Naive thymus-derived CD8-positive, alpha-beta T cell (primary cell): ENCODE measurements around the gene ZCWPW2. TPM values are rescaled to one million over a fixed set of nuclear protein-coding genes. Genes with fewer than 3 reads are reported as not detected.

ENCODE experiments used
- ATAC-seq, 2 donors: fragments of 150-1000 bp; cut with Tn5 transposase in 1 of 2; sonication (Bioruptor Pico), chemical (Tn5 transposase) in 1 of 2; 1 replicate in 1 of 2; 2 replicates in 1 of 2; pipeline ENCODE4 v1.10.0; 2021; ENCODE audit warnings: mild to moderate bottlenecking in 2 of 2, moderate library complexity in 2 of 2
- POLR2A ChIA-PET: fragments of 350-600 bp; sonication (Branson Sonifier 250); formaldehyde crosslinking; loops from one replicate; lab custom pipeline; 2021; ENCODE audit warnings: antibody characterized with exemption; lab: Charles Lee
- DNase-seq, 10 donors: peaks; one replicate each; pipeline versions ENCODE4 v3.0.0 to v3.0.0-alpha.2; 2020 to 2022
- H3K27ac Mint-ChIP-seq, 10 donors: one replicate each; pipeline ENCODE4 v1.8.0; 2020 to 2022; ENCODE audit warnings: mild to moderate bottlenecking in 10 of 10, mixed read lengths in 10 of 10, moderate library complexity in 4 of 10, inconsistent platforms in 1 of 10
- H3K27me3 Mint-ChIP-seq, 5 donors: one replicate each; pipeline ENCODE4 v1.8.0; 2021 to 2022; ENCODE audit warnings: mixed read lengths in 5 of 5
- H3K36me3 Mint-ChIP-seq, 3 donors: one replicate each; pipeline ENCODE4 v1.8.0; 2020 to 2022; ENCODE audit warnings: mixed read lengths in 3 of 3, mild to moderate bottlenecking in 2 of 3, inconsistent platforms in 1 of 3
- H3K4me1 Mint-ChIP-seq, 4 donors: one replicate each; pipeline ENCODE4 v1.8.0; 2021 to 2022; ENCODE audit warnings: mixed read lengths in 4 of 4
- H3K4me3 Mint-ChIP-seq, 10 donors: one replicate each; pipeline ENCODE4 v1.8.0; 2020 to 2022; ENCODE audit warnings: mild to moderate bottlenecking in 10 of 10, mixed read lengths in 10 of 10, moderate library complexity in 6 of 10, inconsistent platforms in 1 of 10
- H3K9me3 Mint-ChIP-seq, 9 donors: one replicate each; pipeline ENCODE4 v1.8.0; 2020 to 2022; ENCODE audit warnings: mixed read lengths in 9 of 9, mild to moderate bottlenecking in 3 of 9, inconsistent platforms in 1 of 9, moderate library complexity in 1 of 9
- polyA plus RNA-seq, 3 donors: library from polyadenylated mRNA; unstranded; fragments of 300-500 nt; fragmentation: Illumina TruSeq; gene quantifications; one replicate each; pipeline ENCODE4 v1.2.3, GENCODE V29; 2021
- total RNA-seq, 8 experiments: library from RNA in 2 of 8; stranded (reverse) in 2 of 8; gene quantifications; one replicate each; pipeline ENCODE4 v1.2.3 and lab custom pipeline; 2021 to 2026

Gene ZCWPW2
- total and polyA plus RNA-seq, 5 experiments from 2014 or later = 0.51 to 1.0 (median 0.68) TPM

DNA sequence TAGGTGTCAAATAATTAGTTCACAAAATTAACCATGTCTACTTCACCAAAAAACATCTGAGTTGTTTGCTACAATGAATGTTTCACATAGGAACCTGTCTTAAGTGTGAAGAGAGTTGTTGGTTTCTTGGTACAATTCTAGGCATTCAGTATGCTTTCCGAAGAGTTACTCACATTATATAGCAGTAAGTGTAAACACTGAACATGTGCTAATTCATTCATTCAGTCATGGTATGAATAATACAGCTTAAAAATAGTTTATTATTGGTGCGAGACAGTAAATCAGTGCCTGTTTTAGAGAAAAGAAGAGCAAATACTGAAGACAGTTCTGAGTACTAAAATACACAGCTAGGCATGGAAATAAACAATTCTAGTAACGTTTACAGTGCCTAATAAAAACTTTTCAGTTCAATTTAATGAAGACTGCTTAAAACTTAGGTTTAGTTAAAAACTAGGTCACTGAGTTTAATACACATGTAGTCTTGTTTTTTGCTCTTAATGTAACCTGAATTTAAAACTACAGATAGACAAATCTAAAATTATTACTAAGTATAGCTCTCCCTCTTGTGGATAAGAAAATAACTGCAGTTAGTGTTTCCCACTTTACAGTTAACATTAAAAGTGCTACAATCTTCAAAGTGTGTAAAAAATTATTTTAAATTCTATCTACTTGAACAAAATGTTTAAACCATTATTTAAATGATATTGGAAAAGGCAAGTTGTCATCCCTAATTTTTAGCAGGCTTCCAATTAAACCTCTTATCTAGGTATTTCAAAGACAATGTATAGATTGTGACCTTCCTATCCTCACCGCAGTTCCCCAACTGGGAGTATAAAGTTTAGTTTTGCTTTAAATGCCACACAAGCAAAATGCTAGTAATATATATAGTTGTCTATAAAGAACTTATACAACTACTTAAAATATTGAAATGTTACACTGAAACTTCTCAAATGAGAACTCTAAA lies 20.1 kb upstream of the ZCWPW2 start:
- POLR2A ChIA-PET = interaction anchor here (1.1 to 1.9 kb wide), 3 partner anchors 20 to 616 kb away, joined by 5 to 16 read pairs (median 6); partner anchors contain the start of genes AZI2, EOMES and ZCWPW2
- no peaks in the 10 kb centered on the region for H3K9me3 Mint-ChIP-seq
- peak; percentile 45 to 58 for ATAC-seq
- H3K27ac Mint-ChIP-seq = peak overlapping the region in 3 of 10 donors; percentile 8 to 58 (median 40)
- H3K4me1 Mint-ChIP-seq = peaks cover 0 to 29% (median 3%) of the 10 kb centered on the region in 4 donors
- H3K4me3 Mint-ChIP-seq = no peak overlapping the region
- no peaks in the 10 kb centered on the region for H3K27me3 Mint-ChIP-seq
- peak in 3 of 10 donors; percentile 53 to 62 (median 60) for DNase-seq
- peaks cover 0 to 34% (median 0%) of the 10 kb centered on the region in 3 donors for H3K36me3 Mint-ChIP-seq

DNA sequence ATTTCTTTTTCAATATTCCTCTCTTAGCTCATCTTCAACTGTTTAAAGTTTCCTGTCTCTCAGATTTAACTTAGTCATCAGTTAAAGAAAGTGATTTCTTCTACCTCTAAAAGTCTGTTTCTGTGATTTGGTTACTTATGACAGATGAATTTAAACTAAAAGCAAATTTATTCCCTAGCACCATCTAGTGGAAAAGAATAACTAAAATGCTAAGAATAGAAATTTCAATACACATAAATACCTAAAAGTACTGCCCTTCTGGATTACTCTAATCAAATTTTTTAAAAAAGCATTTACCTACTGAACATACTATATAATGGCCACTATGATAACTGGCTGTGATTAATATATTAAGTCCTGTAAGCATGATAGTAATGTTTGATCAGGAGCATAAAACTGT lies 14.0 kb upstream of the ZCWPW2 start:
- ATAC-seq (no peak), DNase-seq (no peak)
- Mint-ChIP-seq H3K27me3 (no peaks in the 10 kb centered on the region), H3K9me3 (no peaks in the 10 kb centered on the region), H3K27ac (peak overlapping the region in 2 of 10 donors; percentile 57 to 68), H3K4me1 (peaks cover 7 to 14% (median 11%) of the 10 kb centered on the region in 4 donors), H3K36me3 (peaks cover 0 to 48% (median 4%) of the 10 kb centered on the region in 3 donors), H3K4me3 (no peak overlapping the region)
- POLR2A ChIA-PET = interaction anchor here (0.9 to 2.1 kb wide), 2 partner anchors 14 to 613 kb away, joined by 3 to 7 read pairs; partner anchors contain the start of genes AZI2, EOMES and ZCWPW2

DNA sequence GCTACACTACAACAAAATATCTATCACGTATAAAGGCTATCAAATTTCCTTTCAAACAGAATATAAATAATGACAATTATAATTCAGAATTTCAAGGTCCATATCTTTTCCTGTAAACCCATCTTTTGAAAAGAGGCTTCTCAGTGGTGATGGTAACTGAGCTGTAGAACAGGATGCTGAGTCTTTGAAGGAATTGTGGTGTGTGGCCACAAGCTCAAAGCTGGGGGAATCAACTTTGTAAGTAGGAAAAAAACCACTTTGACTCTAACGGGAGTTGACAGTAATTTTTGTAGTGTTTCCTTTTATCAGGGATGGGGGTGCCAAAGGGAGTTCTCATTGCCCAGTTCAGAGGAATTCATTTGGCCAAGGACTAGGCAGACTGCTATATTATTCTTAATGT lies 13.3 kb upstream of the ZCWPW2 start:
- POLR2A ChIA-PET = interaction anchor here (1.6 to 2.1 kb wide), 2 partner anchors 13 to 623 kb away, joined by 4 to 7 read pairs; partner anchors contain the start of genes AZI2 and ZCWPW2
- Mint-ChIP-seq H3K4me3 (peak overlapping the region in 2 of 10 donors; percentile 8 to 30), H3K36me3 (peaks cover 3 to 55% (median 4%) of the 10 kb centered on the region in 3 donors), H3K9me3 (no peaks in the 10 kb centered on the region), H3K27ac (peak overlapping the region in 6 of 10 donors; percentile 7 to 80 (median 28)), H3K4me1 (peaks cover 7 to 14% (median 11%) of the 10 kb centered on the region in 4 donors), H3K27me3 (no peaks in the 10 kb centered on the region)
- ATAC-seq (peak in 1 of 2 donors; percentile 70), DNase-seq (peak in 3 of 10 donors; percentile 15 to 44 (median 18))

DNA sequence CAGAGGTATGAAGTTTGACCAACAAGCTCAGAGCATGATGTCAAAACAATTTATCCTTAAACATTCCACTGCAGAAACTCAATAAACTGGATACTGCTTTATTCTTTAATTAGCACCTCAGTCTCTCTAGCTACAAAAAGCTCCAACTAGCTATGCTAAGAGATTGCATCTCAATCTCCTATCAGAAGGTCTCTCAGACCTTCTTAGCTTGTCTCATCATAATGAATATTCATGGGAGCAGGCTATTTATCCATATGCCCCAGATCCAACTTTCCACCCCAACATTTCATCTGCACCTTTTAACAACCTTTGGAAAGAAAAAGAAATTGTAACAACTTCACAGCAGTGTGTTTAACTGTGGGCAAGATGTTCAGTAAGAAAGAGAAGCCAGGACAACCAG lies 11.3 kb upstream of the ZCWPW2 start:
- H3K27me3 Mint-ChIP-seq = no peaks in the 10 kb centered on the region
- DNase-seq (no peak), ATAC-seq (no peak)
- POLR2A ChIA-PET = interaction anchor here (2.0 kb wide), 1 partner anchor 12 kb away, joined by 6 read pairs; the partner anchor contains the start of genes AZI2 and ZCWPW2
- H3K36me3 Mint-ChIP-seq = peaks cover 4 to 48% (median 5%) of the 10 kb centered on the region in 3 donors
- H3K4me3 Mint-ChIP-seq = no peak overlapping the region
- peaks cover 8 to 23% (median 18%) of the 10 kb centered on the region in 4 donors for H3K4me1 Mint-ChIP-seq
- peak overlapping the region in 1 of 10 donors; percentile 47 for H3K27ac Mint-ChIP-seq
- H3K9me3 Mint-ChIP-seq = no peaks in the 10 kb centered on the region

DNA sequence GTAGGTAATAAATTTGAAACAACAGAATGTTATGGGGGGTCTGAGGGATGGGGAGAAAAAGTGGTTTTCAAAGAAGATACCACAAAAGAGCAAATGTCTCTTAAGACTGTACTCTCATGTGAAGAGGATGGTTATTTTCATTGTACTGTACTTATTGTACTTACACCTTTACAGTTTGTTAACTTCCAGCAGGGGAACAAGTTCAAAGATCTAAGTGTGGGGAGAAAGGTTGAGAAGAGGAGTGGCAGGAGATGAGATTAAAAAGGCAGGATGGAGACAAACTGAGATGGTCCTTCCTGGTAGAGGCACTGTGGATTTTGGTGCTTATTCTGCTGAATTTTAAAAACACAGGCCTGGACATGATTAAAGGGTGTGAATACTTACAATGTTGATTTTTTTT lies 5.4 kb upstream of the ZCWPW2 start:
- Mint-ChIP-seq H3K4me1 (peaks cover 22 to 56% (median 52%) of the 10 kb centered on the region in 4 donors), H3K4me3 (peak overlapping the region in 2 of 10 donors; percentile 15 to 16), H3K27ac (peak overlapping the region in 5 of 10 donors; percentile 9 to 52 (median 49)), H3K27me3 (no peaks in the 10 kb centered on the region), H3K36me3 (peaks cover 0 to 21% (median 5%) of the 10 kb centered on the region in 3 donors), H3K9me3 (no peaks in the 10 kb centered on the region)
- POLR2A ChIA-PET = no interaction called here
- ATAC-seq (peak in 1 of 2 donors; percentile 15), DNase-seq (no peak)

DNA sequence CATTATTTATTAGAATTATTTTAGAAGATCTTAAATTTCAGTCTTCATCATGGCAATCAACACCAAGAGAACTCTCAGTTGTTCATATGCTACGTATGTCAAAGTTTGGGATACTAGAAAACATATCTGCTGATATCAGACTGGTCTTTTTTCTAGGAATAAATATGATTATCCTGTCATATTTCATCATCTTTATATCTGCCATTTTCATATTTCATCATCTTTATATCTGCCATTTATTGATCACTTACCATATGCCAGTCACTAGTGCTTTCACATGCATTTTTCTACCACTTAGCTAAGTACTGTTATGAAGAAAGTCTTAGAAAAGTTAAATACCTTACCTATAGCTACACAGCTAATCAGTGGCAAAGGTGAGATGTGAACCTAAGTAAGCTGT lies 2.8 kb upstream of the ZCWPW2 start:
- DNase-seq (no peak), ATAC-seq (no peak)
- no peaks in the 10 kb centered on the region for H3K36me3 Mint-ChIP-seq
- H3K9me3 Mint-ChIP-seq = peaks cover 0 to 2% (median 0%) of the 10 kb centered on the region in 9 donors
- H3K4me1 Mint-ChIP-seq = peaks cover 29 to 71% (median 68%) of the 10 kb centered on the region in 4 donors
- peak overlapping the region in 2 of 10 donors; percentile 12 to 98 for H3K27ac Mint-ChIP-seq
- H3K4me3 Mint-ChIP-seq = peak overlapping the region in 1 of 10 donors; percentile 42
- POLR2A ChIA-PET = no interaction called here
- no peaks in the 10 kb centered on the region for H3K27me3 Mint-ChIP-seq

DNA sequence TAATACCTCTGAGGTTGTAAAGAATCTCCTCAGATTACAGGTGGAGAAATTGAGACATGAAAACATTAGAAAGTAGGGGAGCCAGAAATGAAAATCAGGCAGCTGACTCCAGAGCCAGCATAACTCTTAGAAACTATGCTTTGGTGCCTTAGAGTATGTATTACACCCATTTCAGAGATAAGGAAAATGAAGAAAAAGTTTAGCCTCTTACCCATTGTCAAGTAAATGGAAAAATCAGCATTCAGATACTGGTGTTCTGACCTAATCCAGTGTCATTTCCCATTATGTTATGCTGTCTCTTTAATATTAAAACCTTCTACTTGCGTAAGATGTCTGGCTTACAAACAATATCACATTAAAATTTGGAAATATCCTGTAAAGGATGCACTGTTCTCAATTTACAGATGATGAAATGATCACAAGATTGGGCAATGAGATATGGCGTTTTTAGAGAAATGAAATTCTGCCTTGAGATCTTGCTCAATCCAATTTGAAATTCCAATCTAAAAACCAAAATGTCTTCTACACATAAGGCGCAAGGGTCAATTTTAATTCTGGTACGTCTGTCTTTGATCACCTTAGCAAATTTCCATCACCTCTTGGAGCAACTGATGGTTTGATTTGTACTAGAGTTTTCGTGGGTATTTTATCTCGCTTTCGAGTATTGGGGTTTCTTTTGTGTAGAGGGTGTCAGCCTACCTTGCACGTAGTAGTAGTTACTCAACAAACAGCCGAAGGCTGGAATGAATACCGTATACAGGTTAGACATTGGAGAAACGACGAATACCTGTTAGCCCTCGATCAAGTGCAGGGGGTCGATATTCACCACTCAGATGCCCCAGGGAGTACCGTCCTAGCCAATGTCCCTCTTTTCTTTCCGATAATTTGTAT lies 902 bp upstream of the ZCWPW2 start:
- H3K36me3 Mint-ChIP-seq = peaks cover 4 to 14% (median 9%) of the 10 kb centered on the region in 3 donors
- H3K27me3 Mint-ChIP-seq = no peaks in the 10 kb centered on the region
- POLR2A ChIA-PET = interaction anchor here (0.7 to 1.6 kb wide), 6 partner anchors 12 to 635 kb away, joined by 4 to 12 read pairs (median 6); partner anchors contain the start of gene EOMES
- ATAC-seq = no peak
- peaks cover 0 to 11% (median 5%) of the 10 kb centered on the region in 9 donors for H3K9me3 Mint-ChIP-seq
- H3K4me3 Mint-ChIP-seq = peak overlapping the region; percentile 92 to 99 (median 97)
- peak in 2 of 10 donors; percentile 6 to 16 for DNase-seq
- H3K27ac Mint-ChIP-seq = peak overlapping the region; percentile 97 to 99 (median 99)
- peaks cover 24 to 73% (median 61%) of the 10 kb centered on the region in 4 donors for H3K4me1 Mint-ChIP-seq

DNA sequence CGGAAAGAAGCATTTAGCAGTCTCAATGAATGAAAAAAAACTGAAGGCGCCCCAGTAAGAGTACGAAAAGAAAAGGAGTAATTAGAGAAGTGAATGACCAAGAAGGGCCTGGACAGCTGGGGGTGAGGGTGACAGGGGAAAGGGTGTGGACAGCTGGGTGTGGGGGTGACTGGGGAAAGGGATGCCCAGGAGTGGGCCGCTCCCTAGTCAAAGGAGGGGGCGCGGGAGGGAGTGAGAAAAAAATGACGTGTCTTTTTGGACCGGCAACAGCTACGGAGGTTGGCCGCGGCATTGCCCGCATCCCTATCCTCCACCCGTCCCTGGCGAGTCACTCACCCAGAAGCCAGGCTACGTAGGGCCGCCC lies 274 bp upstream of the ZCWPW2 start:
- POLR2A ChIA-PET = interaction anchor here (0.7 to 1.6 kb wide), 12 partner anchors 8 to 864 kb away, joined by 3 to 12 read pairs (median 6); partner anchors contain the start of genes EOMES and SLC4A7
- ATAC-seq = peak in 1 of 2 donors; percentile 80

DNA sequence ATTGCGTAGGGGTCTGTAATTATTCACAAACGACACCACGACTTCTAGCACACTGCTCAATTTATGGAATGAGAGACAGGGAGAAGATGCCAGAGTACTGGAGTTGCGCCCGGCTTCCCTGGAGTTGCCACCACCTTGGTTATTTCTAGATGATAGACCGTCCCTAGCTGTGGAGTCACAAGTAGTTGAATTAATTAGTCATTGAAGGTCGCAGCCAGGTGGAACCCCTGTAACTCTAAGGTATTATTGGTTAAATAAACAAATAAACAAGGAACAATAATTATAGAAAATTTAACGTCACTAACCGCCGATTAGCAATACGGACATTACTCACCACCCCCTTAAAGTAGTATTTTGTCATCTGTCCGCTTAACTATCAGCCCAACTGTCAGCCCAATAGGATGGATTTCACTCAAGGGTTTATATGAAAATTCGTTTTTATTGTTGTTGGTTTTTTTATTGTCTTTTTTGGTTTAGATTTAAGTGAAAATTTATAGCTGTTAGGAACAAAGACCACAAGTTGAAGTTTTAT lies 1.0 kb downstream of the ZCWPW2 start:
- DNase-seq = no peak
- no peaks in the 10 kb centered on the region for H3K27me3 Mint-ChIP-seq
- POLR2A ChIA-PET = interaction anchor here (0.6 to 1.6 kb wide), 15 partner anchors 10 to 870 kb away, joined by 3 to 12 read pairs (median 4); partner anchors contain the start of genes CMC1 and SLC4A7
- H3K9me3 Mint-ChIP-seq = peaks cover 0 to 20% (median 12%) of the 10 kb centered on the region in 9 donors
- peaks cover 22 to 61% (median 50%) of the 10 kb centered on the region in 4 donors for H3K4me1 Mint-ChIP-seq
- peaks cover 10 to 26% (median 17%) of the 10 kb centered on the region in 3 donors for H3K36me3 Mint-ChIP-seq
- peak overlapping the region; percentile 97 to 99 (median 99) for H3K27ac Mint-ChIP-seq
- no peak for ATAC-seq
- H3K4me3 Mint-ChIP-seq = peak overlapping the region; percentile 92 to 99 (median 97)

More for the DNA sequence above, 274 bp upstream of the ZCWPW2 start:
- peaks cover 22 to 67% (median 55%) of the 10 kb centered on the region in 4 donors for H3K4me1 Mint-ChIP-seq
- H3K27ac Mint-ChIP-seq = peak overlapping the region; percentile 97 to 99 (median 99)
- H3K4me3 Mint-ChIP-seq = peak overlapping the region; percentile 92 to 99 (median 97)
- H3K9me3 Mint-ChIP-seq = peaks cover 0 to 11% (median 5%) of the 10 kb centered on the region in 9 donors
- H3K36me3 Mint-ChIP-seq = peaks cover 4 to 16% (median 9%) of the 10 kb centered on the region in 3 donors
- DNase-seq = no peak
- no peaks in the 10 kb centered on the region for H3K27me3 Mint-ChIP-seq

DNA sequence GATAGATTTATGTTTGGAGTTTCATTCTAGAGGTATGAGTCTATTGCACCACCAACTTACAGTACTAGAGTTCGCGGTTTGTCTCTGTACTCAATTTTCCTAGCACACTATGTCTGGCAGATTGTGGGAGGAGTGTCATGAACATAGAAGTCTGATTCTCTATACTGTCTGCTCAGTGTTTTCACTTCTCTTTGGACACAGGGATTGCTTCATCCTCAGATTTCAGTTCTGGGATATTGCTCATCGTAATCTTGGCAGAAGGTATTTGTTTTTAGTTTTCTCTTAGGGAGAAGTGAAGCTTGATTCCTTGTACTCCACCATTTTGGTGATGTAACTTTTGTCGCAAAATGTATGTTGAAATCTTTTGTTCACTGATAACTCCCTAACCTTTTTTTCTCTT lies 27.9 kb downstream of the ZCWPW2 start:
- peaks cover 0 to 4% (median 0%) of the 10 kb centered on the region in 5 donors for H3K27me3 Mint-ChIP-seq
- POLR2A ChIA-PET = no interaction called here
- peaks cover 4 to 20% (median 18%) of the 10 kb centered on the region in 3 donors for H3K36me3 Mint-ChIP-seq
- DNase-seq = no peak
- peaks cover 1 to 28% (median 20%) of the 10 kb centered on the region in 9 donors for H3K9me3 Mint-ChIP-seq
- no peak for ATAC-seq
- H3K4me1 Mint-ChIP-seq = no peaks in the 10 kb centered on the region
- H3K27ac Mint-ChIP-seq = no peak overlapping the region
- no peak overlapping the region for H3K4me3 Mint-ChIP-seq

DNA sequence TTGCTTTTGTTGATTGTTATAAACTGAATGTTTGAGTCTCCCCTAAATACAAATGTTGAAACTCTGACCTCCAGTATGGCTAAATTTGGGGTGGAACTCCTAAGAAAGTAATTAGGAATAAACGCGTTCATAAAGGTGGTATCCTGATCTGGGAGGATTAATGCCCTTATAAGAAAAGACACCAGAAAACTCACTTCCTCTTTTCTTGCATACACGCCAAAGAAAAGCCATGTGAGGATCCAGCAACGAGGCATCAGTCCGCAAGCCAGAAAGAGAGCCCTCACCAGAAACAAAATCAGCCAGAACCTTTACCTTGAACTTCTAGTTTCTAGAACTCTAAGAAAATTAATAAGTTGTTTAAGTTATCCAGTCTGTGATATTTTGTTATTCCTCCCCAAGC lies 37.5 kb downstream of the ZCWPW2 start:
- no peak for DNase-seq
- peaks cover 0 to 33% (median 17%) of the 10 kb centered on the region in 3 donors for H3K36me3 Mint-ChIP-seq
- H3K27ac Mint-ChIP-seq = no peak overlapping the region
- no peak overlapping the region for H3K4me3 Mint-ChIP-seq
- peaks cover 0 to 2% (median 0%) of the 10 kb centered on the region in 5 donors for H3K27me3 Mint-ChIP-seq
- H3K9me3 Mint-ChIP-seq = peaks cover 0 to 39% (median 9%) of the 10 kb centered on the region in 9 donors
- H3K4me1 Mint-ChIP-seq = no peaks in the 10 kb centered on the region
- POLR2A ChIA-PET = no interaction called here
- ATAC-seq = no peak
